HG03060 (cell line): Measurements from ENCODE around the gene PCDH10.

ENCODE experiments used
- ATAC-seq: cut with Tn5 transposase; IDR thresholded peaks from one replicate; pipeline ENCODE4 v1.9.1; 2021; ENCODE audit warnings: low read depth, moderate number of reproducible peaks; ENCODE audit not compliant: unreplicated experiment

The PCDH10 gene

GRCh38 chr4:133149932-133150471, 908 bp downstream of the PCDH10 start:
- no peak for ATAC-seq

- ATAC-seq: no peak
Observed at GRCh38 chr4:133150486-133151340, 1.6 kb downstream of the PCDH10 start.

- ATAC-seq: no peak
Observed at GRCh38 chr4:133151341-133151690, 2.2 kb downstream of the PCDH10 start.

DNA sequence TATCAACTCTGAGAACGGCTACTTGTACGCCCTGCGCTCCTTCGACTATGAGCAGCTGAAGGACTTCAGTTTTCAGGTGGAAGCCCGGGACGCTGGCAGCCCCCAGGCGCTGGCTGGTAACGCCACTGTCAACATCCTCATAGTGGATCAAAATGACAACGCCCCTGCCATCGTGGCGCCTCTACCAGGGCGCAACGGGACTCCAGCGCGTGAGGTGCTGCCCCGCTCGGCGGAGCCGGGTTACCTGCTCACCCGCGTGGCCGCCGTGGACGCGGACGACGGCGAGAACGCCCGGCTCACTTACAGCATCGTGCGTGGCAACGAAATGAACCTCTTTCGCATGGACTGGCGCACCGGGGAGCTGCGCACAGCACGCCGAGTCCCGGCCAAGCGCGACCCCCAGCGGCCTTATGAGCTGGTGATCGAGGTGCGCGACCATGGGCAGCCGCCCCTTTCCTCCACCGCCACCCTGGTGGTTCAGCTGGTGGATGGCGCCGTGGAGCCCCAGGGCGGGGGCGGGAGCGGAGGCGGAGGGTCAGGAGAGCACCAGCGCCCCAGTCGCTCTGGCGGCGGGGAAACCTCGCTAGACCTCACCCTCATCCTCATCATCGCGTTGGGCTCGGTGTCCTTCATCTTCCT, 2.7 kb downstream of the PCDH10 start:
- no peak for ATAC-seq

DNA sequence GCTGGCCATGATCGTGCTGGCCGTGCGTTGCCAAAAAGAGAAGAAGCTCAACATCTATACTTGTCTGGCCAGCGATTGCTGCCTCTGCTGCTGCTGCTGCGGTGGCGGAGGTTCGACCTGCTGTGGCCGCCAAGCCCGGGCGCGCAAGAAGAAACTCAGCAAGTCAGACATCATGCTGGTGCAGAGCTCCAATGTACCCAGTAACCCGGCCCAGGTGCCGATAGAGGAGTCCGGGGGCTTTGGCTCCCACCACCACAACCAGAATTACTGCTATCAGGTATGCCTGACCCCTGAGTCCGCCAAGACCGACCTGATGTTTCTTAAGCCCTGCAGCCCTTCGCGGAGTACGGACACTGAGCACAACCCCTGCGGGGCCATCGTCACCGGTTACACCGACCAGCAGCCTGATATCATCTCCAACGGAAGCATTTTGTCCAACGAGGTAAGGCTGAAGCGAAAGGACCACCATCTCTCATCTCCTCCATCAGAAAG, 3.3 kb downstream of the PCDH10 start:
- no peak for ATAC-seq

- no peak for ATAC-seq
Observed at GRCh38 chr4:133152831-133153481, 3.9 kb downstream of the PCDH10 start.

DNA sequence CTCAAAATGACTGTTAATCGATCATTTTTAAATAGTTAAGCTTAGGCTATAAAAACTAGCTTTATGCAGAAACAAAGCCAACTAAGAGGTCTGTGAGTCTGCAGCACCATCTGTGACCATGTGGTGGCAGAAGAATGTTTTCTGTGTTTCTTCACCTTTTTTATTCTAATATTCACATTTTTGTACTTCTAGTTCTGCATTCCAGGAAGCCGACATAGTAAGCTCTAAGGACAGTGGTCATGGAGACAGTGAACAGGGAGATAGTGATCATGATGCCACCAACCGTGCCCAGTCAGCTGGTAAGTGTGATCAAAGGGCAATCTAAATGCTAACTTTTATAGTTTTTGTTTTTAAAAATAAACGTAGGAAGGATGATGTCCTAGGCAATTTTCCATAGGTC, 5.6 kb downstream of the PCDH10 start:
- peak; percentile 59 for ATAC-seq

DNA sequence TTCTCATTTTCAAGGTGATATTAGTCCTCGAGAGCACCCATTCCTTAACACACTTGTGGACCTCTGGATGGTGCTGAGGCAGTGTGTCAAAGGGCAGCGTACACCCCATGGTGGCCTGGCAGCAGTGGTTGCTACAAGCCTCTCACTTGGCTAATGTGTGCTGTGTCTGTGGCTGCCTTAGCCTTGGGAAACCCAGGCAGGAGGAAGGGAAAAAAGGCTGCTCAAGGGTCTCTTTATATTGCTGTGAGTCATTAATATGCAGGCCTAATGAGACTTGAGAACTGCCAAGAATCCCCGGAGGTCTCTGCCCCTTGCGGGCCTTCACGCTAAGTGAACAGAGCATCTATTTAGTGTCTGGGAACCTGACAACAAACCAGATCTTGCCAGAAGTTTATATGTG, 7.0 kb downstream of the PCDH10 start:
- ATAC-seq: no peak

GRCh38 chr4:133156556-133156955, 7.5 kb downstream of the PCDH10 start:
- no peak for ATAC-seq

DNA sequence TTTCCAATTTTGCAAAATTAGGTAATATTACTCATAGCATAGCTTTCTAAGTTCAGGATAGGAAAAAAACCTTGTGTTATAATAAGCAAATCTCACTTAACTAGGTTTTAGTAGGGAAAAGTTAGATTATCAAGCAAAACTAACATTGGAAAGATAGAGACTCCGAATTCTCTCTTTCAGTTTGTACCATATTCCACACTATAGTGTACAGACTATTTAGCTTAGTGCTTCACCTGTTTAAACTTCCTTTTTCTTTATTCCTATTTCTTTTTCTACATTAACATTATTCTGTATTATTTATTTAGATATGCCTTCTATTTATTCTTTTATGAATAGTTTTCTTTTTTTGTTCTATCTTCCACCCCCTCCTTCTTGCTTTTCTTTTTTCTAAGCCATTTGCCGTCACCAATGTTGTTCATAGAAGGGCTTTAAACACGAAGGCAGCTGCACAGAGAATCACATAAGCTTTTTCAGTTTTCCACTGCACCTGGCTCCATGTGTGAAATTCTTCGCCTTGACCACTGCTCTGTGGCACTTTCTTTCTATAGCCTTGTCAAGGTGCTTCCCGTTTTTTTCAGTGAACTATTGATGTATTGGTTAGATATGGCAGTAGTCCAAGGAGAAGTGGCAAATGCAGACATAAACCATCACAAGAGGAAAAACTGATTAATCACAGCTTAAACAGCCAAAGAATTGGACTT, 8.5 kb downstream of the PCDH10 start:
- ATAC-seq: no peak

GRCh38 chr4:133160853-133161252, 11.8 kb downstream of the PCDH10 start:
- ATAC-seq: no peak

DNA sequence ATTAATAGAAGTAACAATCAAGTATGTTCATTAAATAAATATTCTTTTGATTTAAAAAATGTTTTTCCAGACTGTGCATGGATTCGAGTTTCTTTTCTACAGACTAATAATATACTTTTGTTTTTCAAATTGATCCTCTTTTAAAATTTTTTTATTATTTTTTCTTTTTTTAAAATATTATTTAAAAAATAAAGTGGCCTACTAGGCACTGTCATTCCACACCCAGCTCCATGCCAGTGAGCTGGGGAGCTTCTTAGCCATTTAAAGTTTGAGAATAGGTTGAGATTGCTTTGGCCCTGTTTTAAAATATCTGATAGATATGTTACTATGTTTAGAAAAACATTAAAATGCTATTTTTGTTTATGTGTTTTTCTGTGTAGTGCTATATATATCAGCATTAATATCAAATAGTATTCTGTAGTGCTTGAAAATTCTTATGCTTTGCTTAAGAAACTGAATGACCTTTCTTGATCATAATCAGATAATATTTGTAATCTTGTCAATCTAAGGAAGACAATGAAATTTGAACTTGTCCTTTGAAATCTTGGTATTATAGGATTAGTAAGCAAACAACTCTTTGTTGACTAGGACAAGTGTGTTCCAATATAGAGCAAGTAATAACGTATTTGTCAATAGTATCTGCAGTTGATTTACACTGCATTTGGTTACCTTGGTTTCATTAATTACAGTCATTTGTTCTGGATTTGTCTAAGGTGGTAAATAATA, 12.6 kb downstream of the PCDH10 start:
- no peak for ATAC-seq

DNA sequence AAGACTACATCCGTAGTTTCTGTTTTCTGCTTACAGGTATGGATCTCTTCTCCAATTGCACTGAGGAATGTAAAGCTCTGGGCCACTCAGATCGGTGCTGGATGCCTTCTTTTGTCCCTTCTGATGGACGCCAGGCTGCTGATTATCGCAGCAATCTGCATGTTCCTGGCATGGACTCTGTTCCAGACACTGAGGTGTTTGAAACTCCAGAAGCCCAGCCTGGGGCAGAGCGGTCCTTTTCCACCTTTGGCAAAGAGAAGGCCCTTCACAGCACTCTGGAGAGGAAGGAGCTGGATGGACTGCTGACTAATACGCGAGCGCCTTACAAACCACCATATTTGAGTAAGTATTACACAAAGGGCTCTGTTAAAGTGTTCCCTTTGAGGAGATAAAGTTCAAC, 13.8 kb downstream of the PCDH10 start:
- no peak for ATAC-seq

DNA sequence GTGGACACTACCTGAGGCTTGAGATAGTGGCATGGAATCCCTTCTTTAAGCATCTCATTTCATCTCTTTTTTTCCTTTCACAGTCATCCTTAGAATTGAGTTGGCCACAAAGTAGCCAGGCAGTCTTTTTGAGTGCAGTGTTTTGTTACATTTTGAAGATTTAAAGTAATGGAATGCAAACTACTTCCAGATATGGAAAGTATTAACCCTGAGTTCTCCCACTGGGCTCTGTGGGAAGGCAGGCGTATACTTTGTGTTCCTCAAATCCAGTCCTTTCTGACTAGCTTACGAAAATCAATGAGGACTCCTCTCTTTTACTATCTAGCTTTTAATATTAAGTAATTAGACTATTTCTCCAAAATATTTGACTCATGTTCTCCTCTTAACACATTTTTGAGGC, 29.9 kb downstream of the PCDH10 start:
- ATAC-seq: no peak

GRCh38 chr4:133186210-133186609, 37.1 kb downstream of the PCDH10 start:
- ATAC-seq: no peak

- ATAC-seq: no peak
Observed at GRCh38 chr4:133186845-133187244, 37.8 kb downstream of the PCDH10 start.

GRCh38 chr4:133188433-133189146, 39.5 kb downstream of the PCDH10 start:
- ATAC-seq: no peak

DNA sequence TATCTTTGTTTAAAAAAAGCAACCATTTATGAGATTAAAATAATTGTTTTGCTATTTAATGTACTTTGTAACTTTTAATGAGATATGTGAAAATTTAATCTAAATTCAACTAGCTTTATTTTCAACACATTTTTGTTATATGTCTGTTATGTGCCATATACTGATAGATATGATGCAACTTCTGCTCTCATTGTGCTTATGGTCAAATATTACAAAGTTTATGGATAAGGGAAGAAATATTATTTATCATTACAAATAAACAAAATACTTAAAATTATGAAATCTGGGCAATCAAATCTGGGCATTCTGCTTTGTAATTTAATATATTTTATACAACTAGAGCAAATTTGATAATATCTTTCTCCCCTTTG, 40.0 kb downstream of the PCDH10 start:
- ATAC-seq: no peak

DNA sequence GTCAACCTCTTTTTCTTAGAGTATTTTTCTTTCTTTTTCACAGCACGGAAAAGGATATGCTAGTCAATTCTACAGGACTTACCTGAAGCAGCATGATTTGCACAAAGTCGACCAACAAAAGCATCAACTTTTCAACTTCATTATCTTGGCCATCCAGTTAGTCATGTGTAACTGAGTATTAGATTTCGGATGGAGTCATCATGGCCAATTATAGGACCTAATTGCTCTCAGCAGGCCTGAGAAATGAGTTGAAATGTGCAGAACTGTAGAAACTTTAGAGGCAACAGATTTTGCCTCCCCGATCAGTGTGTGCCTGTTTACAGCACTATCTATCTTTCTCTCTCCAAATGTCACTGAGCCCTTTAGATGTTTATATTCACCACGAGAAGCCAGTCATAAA, 41.0 kb downstream of the PCDH10 start:
- ATAC-seq: no peak
